ENCODE data around the gene DNAJC15. TPM values are rescaled to one million over a fixed set of nuclear protein-coding genes. Genes with fewer than 3 reads are reported as not detected.

The DNAJC15 gene
- total RNA-seq, 1 experiment from 2014 or later = 72.2 TPM

GRCh38 chr13:43009506-43009905 lies 13.9 kb upstream of the DNAJC15 start:
- TF ChIP-seq, protein P1, sequence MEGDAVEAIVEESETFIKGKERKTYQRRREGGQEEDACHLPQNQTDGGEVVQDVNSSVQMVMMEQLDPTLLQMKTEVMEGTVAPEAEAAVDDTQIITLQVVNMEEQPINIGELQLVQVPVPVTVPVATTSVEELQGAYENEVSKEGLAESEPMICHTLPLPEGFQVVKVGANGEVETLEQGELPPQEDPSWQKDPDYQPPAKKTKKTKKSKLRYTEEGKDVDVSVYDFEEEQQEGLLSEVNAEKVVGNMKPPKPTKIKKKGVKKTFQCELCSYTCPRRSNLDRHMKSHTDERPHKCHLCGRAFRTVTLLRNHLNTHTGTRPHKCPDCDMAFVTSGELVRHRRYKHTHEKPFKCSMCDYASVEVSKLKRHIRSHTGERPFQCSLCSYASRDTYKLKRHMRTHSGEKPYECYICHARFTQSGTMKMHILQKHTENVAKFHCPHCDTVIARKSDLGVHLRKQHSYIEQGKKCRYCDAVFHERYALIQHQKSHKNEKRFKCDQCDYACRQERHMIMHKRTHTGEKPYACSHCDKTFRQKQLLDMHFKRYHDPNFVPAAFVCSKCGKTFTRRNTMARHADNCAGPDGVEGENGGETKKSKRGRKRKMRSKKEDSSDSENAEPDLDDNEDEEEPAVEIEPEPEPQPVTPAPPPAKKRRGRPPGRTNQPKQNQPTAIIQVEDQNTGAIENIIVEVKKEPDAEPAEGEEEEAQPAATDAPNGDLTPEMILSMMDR (IDR thresholded peaks at IDR 0.05; ENCODE audit: insufficient read depth in 1 of 2, low read depth in 1 of 2, low read length in 1 of 2, severe bottlenecking in 1 of 2, unreplicated experiment in 1 of 2) = no peak

GRCh38 chr13:43014162-43014561 lies 9.2 kb upstream of the DNAJC15 start:
- H3K4me3 Mint-ChIP-seq (ENCODE audit: unreplicated experiment) = no peak overlapping the region
- 0 out of 2 replicates have a peak, but pooled peaks cover 4% of the 10 kb centered on the region for H3K9me3 ChIP-seq
- no peaks in the 10 kb centered on the region for H3K27me3 Mint-ChIP-seq (ENCODE audit: insufficient read depth, unreplicated experiment)
- H3K36me3 ChIP-seq (ENCODE audit: control insufficient read depth, insufficient read depth, low read length) = no peaks in the 10 kb centered on the region
- TF ChIP-seq, protein P1 (IDR thresholded peaks at IDR 0.05; ENCODE audit: insufficient read depth in 1 of 2, low read depth in 1 of 2, low read length in 1 of 2, severe bottlenecking in 1 of 2, unreplicated experiment in 1 of 2) = no peak
- H3K27me3 ChIP-seq (replicated peaks; ENCODE audit: control insufficient read depth, insufficient read depth, low read length) = no peaks in the 10 kb centered on the region
- DNase-seq = no peak
- intact Hi-C loops (cut with micrococcal nuclease; ENCODE audit: unreplicated experiment) = no loop called here
- ChIA-PET CTCF (no interaction called here), POLR2A (interaction anchor here (1.1 kb wide), 1 partner anchor 9 kb away, joined by 3 read pairs; the partner anchor contains the start of gene DNAJC15)
- peaks cover 3% of the 10 kb centered on the region for H3K4me1 ChIP-seq
- no peaks in the 10 kb centered on the region for H3K36me3 Mint-ChIP-seq (ENCODE audit: insufficient read depth, unreplicated experiment)
- BruUV-seq (replicated peaks) = no TSS peak
- H3K27ac Mint-ChIP-seq (ENCODE audit: unreplicated experiment) = no peak overlapping the region
- no peak overlapping the region for H3K4me3 ChIP-seq (ENCODE audit: low read depth, low read length)
- H3K4me1 Mint-ChIP-seq (ENCODE audit: low read depth, unreplicated experiment) = peaks cover 23% of the 10 kb centered on the region
- peaks cover 14% of the 10 kb centered on the region for H3K9me3 Mint-ChIP-seq (ENCODE audit: unreplicated experiment)

More at GRCh38 chr13:43009506-43009905, 13.9 kb upstream of the DNAJC15 start:
- POLR2A ChIA-PET = no interaction called here
- CTCF ChIA-PET = no interaction called here
- no peaks in the 10 kb centered on the region for H3K27me3 ChIP-seq (replicated peaks; ENCODE audit: control insufficient read depth, insufficient read depth, low read length)
- intact Hi-C loops (cut with micrococcal nuclease; ENCODE audit: unreplicated experiment) = loop anchor here (5.0 kb wide), 2 partner anchors 33 to 37 kb away; no protein-coding TSS in a partner anchor
- no peak for DNase-seq
- peaks cover 39% of the 10 kb centered on the region for H3K4me1 ChIP-seq
- BruUV-seq (replicated peaks) = no TSS peak
- no peaks in the 10 kb centered on the region for H3K36me3 ChIP-seq (ENCODE audit: control insufficient read depth, insufficient read depth, low read length)
- H3K27me3 Mint-ChIP-seq (ENCODE audit: insufficient read depth, unreplicated experiment) = no peaks in the 10 kb centered on the region
- H3K27ac Mint-ChIP-seq (ENCODE audit: unreplicated experiment) = no peak overlapping the region
- peaks cover 7% of the 10 kb centered on the region for H3K36me3 Mint-ChIP-seq (ENCODE audit: insufficient read depth, unreplicated experiment)
- peaks cover 47% of the 10 kb centered on the region for H3K4me1 Mint-ChIP-seq (ENCODE audit: low read depth, unreplicated experiment)
- H3K9me3 Mint-ChIP-seq (ENCODE audit: unreplicated experiment) = no peaks in the 10 kb centered on the region
- H3K4me3 ChIP-seq (ENCODE audit: low read depth, low read length) = no peak overlapping the region
- no peak overlapping the region for H3K4me3 Mint-ChIP-seq (ENCODE audit: unreplicated experiment)
- H3K9me3 ChIP-seq = no peaks in the 10 kb centered on the region

DNA sequence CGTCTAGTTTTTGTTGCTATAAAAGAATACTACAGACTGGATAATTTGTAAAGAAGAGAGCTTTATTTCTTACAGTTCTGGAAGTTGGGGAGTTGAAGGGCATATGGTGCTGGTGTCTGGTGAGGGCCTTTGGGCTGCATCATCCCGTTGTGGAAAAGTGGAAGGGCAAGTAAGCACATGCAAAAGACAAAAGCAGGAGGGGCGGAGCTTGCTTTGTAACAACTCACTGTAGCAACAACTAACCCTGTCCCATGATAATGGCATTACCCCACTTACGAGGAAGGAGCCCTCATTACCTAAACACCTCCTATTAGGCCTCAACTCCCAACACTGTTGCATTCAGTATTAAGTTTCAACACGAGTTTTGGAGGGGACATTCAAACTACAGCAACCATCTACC lies 7.2 kb upstream of the DNAJC15 start:
- Mint-ChIP-seq H3K4me3 (ENCODE audit: unreplicated experiment) (no peak overlapping the region), H3K4me1 (ENCODE audit: low read depth, unreplicated experiment) (peaks cover 13% of the 10 kb centered on the region), H3K9me3 (ENCODE audit: unreplicated experiment) (peaks cover 14% of the 10 kb centered on the region), H3K27ac (ENCODE audit: unreplicated experiment) (no peak overlapping the region), H3K27me3 (ENCODE audit: insufficient read depth, unreplicated experiment) (no peaks in the 10 kb centered on the region), H3K36me3 (ENCODE audit: insufficient read depth, unreplicated experiment) (no peaks in the 10 kb centered on the region)
- TF ChIP-seq, protein P1 (IDR thresholded peaks at IDR 0.05; ENCODE audit: insufficient read depth in 1 of 2, low read depth in 1 of 2, low read length in 1 of 2, severe bottlenecking in 1 of 2, unreplicated experiment in 1 of 2) = no peak
- POLR2A ChIA-PET = no interaction called here
- H3K27me3 ChIP-seq (replicated peaks; ENCODE audit: control insufficient read depth, insufficient read depth, low read length) = no peaks in the 10 kb centered on the region
- CTCF ChIA-PET = no interaction called here
- peaks cover 21% of the 10 kb centered on the region for H3K4me1 ChIP-seq
- no peaks in the 10 kb centered on the region for H3K36me3 ChIP-seq (ENCODE audit: control insufficient read depth, insufficient read depth, low read length)
- no peak for DNase-seq
- H3K9me3 ChIP-seq = 0 out of 2 replicates have a peak, but pooled peaks cover 4% of the 10 kb centered on the region
- no peak overlapping the region for H3K4me3 ChIP-seq (ENCODE audit: low read depth, low read length)
- intact Hi-C loops (cut with micrococcal nuclease; ENCODE audit: unreplicated experiment) = no loop called here
- no TSS peak for BruUV-seq (replicated peaks)

Measured in Caco-2 (cell line).